ENCODE measurements around the gene ERC1. TPM values are rescaled to one million over a fixed set of nuclear protein-coding genes. Genes with fewer than 3 reads are reported as not detected.
"Not testable (repeated sequence)": the region's sequence is repeated elsewhere in the genome, so short reads cannot be mapped to it uniquely, and the experiment has no call there.

Gene ERC1
- polyA plus RNA-seq, 6 donors from 2014 or later, result 6.9 to 26.2 (median 17.9) TPM

GRCh38 chr12:1138691-1139090, 147.7 kb downstream of the ERC1 start:
- DNase-seq (no peak), ATAC-seq (ENCODE audit: low read depth in 2 of 2) (no peak)
- Mint-ChIP-seq H3K4me1 (no peaks in the 10 kb centered on the region), H3K4me3 (no peak overlapping the region), H3K36me3 (peaks cover 0 to 10% of the 10 kb centered on the region in 2 donors), H3K27me3 (no peaks in the 10 kb centered on the region), H3K27ac (no peak overlapping the region), H3K9me3 (no peaks in the 10 kb centered on the region)

DNA sequence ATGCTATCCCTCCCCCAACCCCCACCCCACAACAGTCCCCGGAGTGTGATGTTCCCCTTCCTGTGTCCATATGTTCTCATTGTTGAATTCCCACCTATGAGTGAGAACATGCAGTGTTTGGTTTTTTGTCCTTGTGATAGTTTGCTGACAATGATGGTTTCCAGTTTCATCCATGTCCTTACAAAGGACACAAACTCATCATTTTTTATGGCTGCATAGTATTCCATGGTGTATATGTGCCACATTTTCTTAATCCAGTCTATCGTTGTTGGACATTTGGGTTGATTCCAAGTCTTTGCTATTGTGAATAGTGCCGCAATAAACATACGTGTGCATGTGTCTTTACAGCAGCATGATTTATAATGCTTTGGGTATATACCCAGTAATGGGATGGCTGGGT, 155.7 kb downstream of the ERC1 start:
- not testable (repeated sequence) for DNase-seq; H3K27ac Mint-ChIP-seq; H3K27me3 Mint-ChIP-seq; H3K4me3 Mint-ChIP-seq; H3K4me1 Mint-ChIP-seq; H3K9me3 Mint-ChIP-seq; ATAC-seq (ENCODE audit: low read depth in 2 of 2)
- H3K36me3 Mint-ChIP-seq, result peaks cover 13 to 24% of the 10 kb centered on the region in 2 donors

DNA sequence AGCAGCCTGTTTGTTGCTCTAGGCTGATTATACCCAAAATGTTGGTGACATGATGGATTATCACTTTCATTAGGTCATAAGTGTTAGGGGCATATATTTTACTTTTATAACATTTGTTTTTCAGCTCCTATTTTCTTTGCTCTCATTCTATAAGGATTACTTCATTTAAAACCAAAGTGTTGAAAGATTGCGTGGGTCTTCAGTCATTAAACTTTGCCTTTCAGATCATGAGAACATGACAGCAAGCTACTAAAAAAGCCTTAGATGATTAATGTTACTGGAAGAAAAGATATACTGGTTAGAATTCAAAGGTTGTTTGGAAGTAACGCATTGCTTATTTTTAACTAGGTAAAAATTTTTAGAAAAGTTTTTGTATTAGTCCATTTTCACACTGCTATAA, 156.8 kb downstream of the ERC1 start:
- no peak for ATAC-seq (ENCODE audit: low read depth in 2 of 2)
- Mint-ChIP-seq H3K27me3 (no peaks in the 10 kb centered on the region), H3K36me3 (peaks cover 22 to 29% of the 10 kb centered on the region in 2 donors), H3K9me3 (no peaks in the 10 kb centered on the region), H3K4me3 (no peak overlapping the region), H3K27ac (no peak overlapping the region), H3K4me1 (peaks cover 0 to 8% (median 0%) of the 10 kb centered on the region in 3 donors)
- DNase-seq, result no peak

- peaks cover 0 to 5% (median 0%) of the 10 kb centered on the region in 7 donors for H3K9me3 Mint-ChIP-seq
- peak overlapping the region in 1 of 6 donors; percentile 20 for H3K27ac Mint-ChIP-seq
- no peak for ATAC-seq (ENCODE audit: low read depth in 2 of 2)
- H3K4me1 Mint-ChIP-seq, result peaks cover 16 to 19% (median 18%) of the 10 kb centered on the region in 3 donors
- DNase-seq, result no peak
- H3K4me3 Mint-ChIP-seq, result no peak overlapping the region
- H3K27me3 Mint-ChIP-seq, result no peaks in the 10 kb centered on the region
- peaks cover 10 to 21% of the 10 kb centered on the region in 2 donors for H3K36me3 Mint-ChIP-seq
These were observed 166.0 kb downstream of the ERC1 start for GRCh38 chr12:1157046-1157445.

- Mint-ChIP-seq H3K4me1 (peaks cover 18 to 27% (median 22%) of the 10 kb centered on the region in 3 donors), H3K27me3 (no peaks in the 10 kb centered on the region), H3K4me3 (peak overlapping the region; percentile 1 to 73 (median 45)), H3K9me3 (peaks cover 0 to 5% (median 0%) of the 10 kb centered on the region in 7 donors), H3K36me3 (peaks cover 0 to 6% of the 10 kb centered on the region in 2 donors), H3K27ac (peak overlapping the region; percentile 1 to 30 (median 11))
- peak; percentile 93 to 94 for ATAC-seq (ENCODE audit: low read depth in 2 of 2)
- peak; percentile 11 for DNase-seq
These were observed 170.2 kb downstream of the ERC1 start for GRCh38 chr12:1161197-1161596.

GRCh38 chr12:1162081-1162760, 171.2 kb downstream of the ERC1 start:
- DNase-seq (no peak), ATAC-seq (ENCODE audit: low read depth in 2 of 2) (no peak)
- no peaks in the 10 kb centered on the region for H3K27me3 Mint-ChIP-seq
- peaks cover 0 to 6% of the 10 kb centered on the region in 2 donors for H3K36me3 Mint-ChIP-seq
- H3K4me3 Mint-ChIP-seq, result peak overlapping the region in 4 of 8 donors; percentile 4 to 61 (median 42)
- H3K4me1 Mint-ChIP-seq, result peaks cover 18 to 27% (median 22%) of the 10 kb centered on the region in 3 donors
- peaks cover 0 to 5% (median 0%) of the 10 kb centered on the region in 7 donors for H3K9me3 Mint-ChIP-seq
- H3K27ac Mint-ChIP-seq, result no peak overlapping the region

- H3K27me3 Mint-ChIP-seq, result no peaks in the 10 kb centered on the region
- H3K4me3 Mint-ChIP-seq, result no peak overlapping the region
- H3K9me3 Mint-ChIP-seq, result peaks cover 0 to 1% (median 0%) of the 10 kb centered on the region in 7 donors
- ATAC-seq (ENCODE audit: low read depth in 2 of 2) (no peak), DNase-seq (no peak)
- peak overlapping the region in 1 of 6 donors; percentile 56 for H3K27ac Mint-ChIP-seq
- H3K36me3 Mint-ChIP-seq, result peaks cover 0 to 12% of the 10 kb centered on the region in 2 donors
- peaks cover 0 to 11% (median 4%) of the 10 kb centered on the region in 3 donors for H3K4me1 Mint-ChIP-seq
These were observed 176.8 kb downstream of the ERC1 start for GRCh38 chr12:1167784-1168183.

GRCh38 chr12:1170411-1170810, 179.4 kb downstream of the ERC1 start:
- H3K27ac Mint-ChIP-seq, result no peak overlapping the region
- peaks cover 0 to 11% (median 4%) of the 10 kb centered on the region in 3 donors for H3K4me1 Mint-ChIP-seq

GRCh38 chr12:1171657-1172408, 180.8 kb downstream of the ERC1 start:
- ATAC-seq (ENCODE audit: low read depth in 2 of 2), result no peak
- peak overlapping the region in 2 of 6 donors; percentile 42 to 85 for H3K27ac Mint-ChIP-seq
- peaks cover 0 to 11% (median 0%) of the 10 kb centered on the region in 3 donors for H3K4me1 Mint-ChIP-seq

More at GRCh38 chr12:1170411-1170810, 179.4 kb downstream of the ERC1 start:
- no peak for ATAC-seq (ENCODE audit: low read depth in 2 of 2)
- peaks cover 0 to 1% (median 0%) of the 10 kb centered on the region in 7 donors for H3K9me3 Mint-ChIP-seq
- no peak for DNase-seq
- H3K36me3 Mint-ChIP-seq, result peaks cover 0 to 6% of the 10 kb centered on the region in 2 donors
- H3K4me3 Mint-ChIP-seq, result no peak overlapping the region
- no peaks in the 10 kb centered on the region for H3K27me3 Mint-ChIP-seq

DNA sequence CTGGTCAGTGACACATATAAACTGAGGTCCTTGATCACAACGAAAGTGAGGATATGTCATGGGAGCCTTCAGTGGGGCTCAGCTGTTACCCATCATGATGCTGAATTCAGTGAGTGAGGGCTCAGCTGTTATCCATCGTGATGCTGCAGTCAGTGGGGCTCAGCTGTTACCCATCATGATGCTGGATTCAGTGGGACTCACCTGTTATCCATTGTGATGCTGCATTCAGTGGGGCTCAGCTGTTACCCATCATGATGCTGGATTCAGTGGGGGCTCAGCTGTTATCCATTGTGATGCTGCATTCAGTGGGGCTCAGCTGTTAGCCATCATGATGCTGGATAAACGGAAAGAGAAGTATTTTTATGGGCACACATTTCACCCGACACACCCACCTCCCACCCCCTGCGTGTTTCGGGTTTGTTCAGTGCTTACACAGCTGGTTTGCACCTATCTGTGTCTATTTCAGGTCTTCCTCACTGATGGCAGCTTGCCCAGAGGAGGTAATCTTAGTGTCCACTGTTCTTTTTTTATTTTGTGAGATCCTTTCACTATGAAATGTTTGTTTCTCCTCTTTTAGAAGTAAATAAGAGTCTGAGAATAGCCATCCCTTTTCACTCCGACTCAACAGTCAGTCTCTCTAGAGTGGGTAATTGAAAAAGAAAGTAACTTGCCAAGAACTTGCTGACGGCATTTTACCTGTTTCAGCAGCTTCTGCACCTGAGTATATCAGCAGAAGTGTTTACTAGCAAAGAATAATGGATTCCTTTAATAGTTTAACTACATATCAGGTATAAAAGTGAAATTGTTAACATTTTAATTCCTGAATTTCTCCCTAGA, 183.0 kb downstream of the ERC1 start:
- Mint-ChIP-seq H3K9me3 (no peaks in the 10 kb centered on the region), H3K36me3 (peaks cover 7 to 11% of the 10 kb centered on the region in 2 donors), H3K27me3 (no peaks in the 10 kb centered on the region), H3K4me3 (no peak overlapping the region), H3K4me1 (peaks cover 0 to 11% (median 0%) of the 10 kb centered on the region in 3 donors), H3K27ac (no peak overlapping the region)
- ATAC-seq (ENCODE audit: low read depth in 2 of 2) (no peak), DNase-seq (no peak)

More at GRCh38 chr12:1171657-1172408, 180.8 kb downstream of the ERC1 start:
- Mint-ChIP-seq H3K36me3 (peaks cover 7 to 11% of the 10 kb centered on the region in 2 donors), H3K27me3 (no peaks in the 10 kb centered on the region), H3K4me3 (no peak overlapping the region), H3K9me3 (no peaks in the 10 kb centered on the region)
- DNase-seq, result no peak

- H3K4me1 Mint-ChIP-seq, result peaks cover 0 to 11% (median 0%) of the 10 kb centered on the region in 3 donors
- no peak overlapping the region for H3K27ac Mint-ChIP-seq
- no peak for ATAC-seq (ENCODE audit: low read depth in 2 of 2)
- no peaks in the 10 kb centered on the region for H3K9me3 Mint-ChIP-seq
- H3K27me3 Mint-ChIP-seq, result no peaks in the 10 kb centered on the region
- H3K4me3 Mint-ChIP-seq, result no peak overlapping the region
- no peak for DNase-seq
- H3K36me3 Mint-ChIP-seq, result peaks cover 7 to 11% of the 10 kb centered on the region in 2 donors
These were observed 183.6 kb downstream of the ERC1 start for GRCh38 chr12:1174659-1175058.

GRCh38 chr12:1176191-1176590, 185.2 kb downstream of the ERC1 start:
- DNase-seq (no peak), ATAC-seq (ENCODE audit: low read depth in 2 of 2) (no peak)
- no peaks in the 10 kb centered on the region for H3K9me3 Mint-ChIP-seq
- H3K4me1 Mint-ChIP-seq, result peaks cover 0 to 11% (median 0%) of the 10 kb centered on the region in 3 donors
- no peak overlapping the region for H3K4me3 Mint-ChIP-seq
- H3K27me3 Mint-ChIP-seq, result no peaks in the 10 kb centered on the region
- H3K27ac Mint-ChIP-seq, result peak overlapping the region in 2 of 6 donors; percentile 9 to 63
- H3K36me3 Mint-ChIP-seq, result peaks cover 6 to 22% of the 10 kb centered on the region in 2 donors

- Mint-ChIP-seq H3K9me3 (no peaks in the 10 kb centered on the region), H3K27ac (no peak overlapping the region)
- ATAC-seq (ENCODE audit: low read depth in 2 of 2), result no peak
These were observed 188.1 kb downstream of the ERC1 start for GRCh38 chr12:1179128-1179527.

More at GRCh38 chr12:1179128-1179527, 188.1 kb downstream of the ERC1 start:
- no peak overlapping the region for H3K4me3 Mint-ChIP-seq
- no peak for DNase-seq
- no peaks in the 10 kb centered on the region for H3K4me1 Mint-ChIP-seq
- H3K36me3 Mint-ChIP-seq, result peaks cover 6 to 29% of the 10 kb centered on the region in 2 donors
- no peaks in the 10 kb centered on the region for H3K27me3 Mint-ChIP-seq

Data from naive B cell (primary cell).